Umbilical cord (tissue), 2 donors: ENCODE data around the gene AURKB. TPM values are rescaled to one million over a fixed set of nuclear protein-coding genes. Genes with fewer than 3 reads are reported as not detected.
"Not testable (repeated sequence)": the region's sequence is repeated elsewhere in the genome, so short reads cannot be mapped to it uniquely, and the experiment has no call there.

ENCODE experiments used
- DNase-seq: peaks from one replicate; pipeline ENCODE4 v3.0.0-alpha.2; 2015; ENCODE audit warnings: low spot score
- total RNA-seq: library from RNA; depleted of rRNA; stranded (reverse); fragments of >200 nt; gene quantifications from one replicate; pipeline ENCODE4 v1.2.3, GENCODE V29; 2014; ENCODE audit warnings: low replicate concordance; ENCODE audit not compliant: insufficient read depth

AURKB gene
- total RNA-seq: 6.7 TPM

GRCh38 chr17:8209907-8210760 is at the start of gene AURKB:
Gene AURKB (minus strand): TSS chr17:8210575. CDS start chr17:8210224, 351 bp downstream.
- peak; percentile 99 for DNase-seq

- DNase-seq: no peak
Observed at GRCh38 chr17:8257801-8258200, 47.4 kb upstream of the AURKB start.

DNA sequence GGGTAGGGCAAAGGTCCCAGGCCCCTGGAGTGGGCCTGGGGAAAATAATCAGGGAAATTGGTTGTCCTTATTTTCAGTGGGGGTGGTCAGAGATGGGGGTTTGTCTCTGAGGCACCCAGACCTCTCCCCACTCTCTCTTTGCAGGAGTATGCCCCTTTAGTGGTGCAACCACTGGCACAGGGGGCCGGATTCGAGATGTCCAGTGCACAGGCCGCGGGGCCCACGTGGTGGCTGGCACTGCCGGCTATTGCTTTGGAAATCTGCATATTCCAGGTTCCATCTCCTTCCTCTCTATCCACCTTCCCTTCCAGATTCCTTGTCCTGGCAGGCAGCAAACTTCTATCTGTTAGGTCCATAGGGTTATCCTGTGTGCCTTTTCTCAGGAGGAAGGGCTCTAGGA is 46.3 kb upstream of the AURKB start:
- DNase-seq: no peak

- DNase-seq: no peak
Observed at GRCh38 chr17:8256291-8256690, 45.9 kb upstream of the AURKB start.

GRCh38 chr17:8255499-8255898 is 45.1 kb upstream of the AURKB start:
- no peak for DNase-seq

- DNase-seq: no peak
Observed at GRCh38 chr17:8254881-8255280, 44.5 kb upstream of the AURKB start.

- DNase-seq: no peak
Observed at GRCh38 chr17:8253801-8254200, 43.4 kb upstream of the AURKB start.

DNA sequence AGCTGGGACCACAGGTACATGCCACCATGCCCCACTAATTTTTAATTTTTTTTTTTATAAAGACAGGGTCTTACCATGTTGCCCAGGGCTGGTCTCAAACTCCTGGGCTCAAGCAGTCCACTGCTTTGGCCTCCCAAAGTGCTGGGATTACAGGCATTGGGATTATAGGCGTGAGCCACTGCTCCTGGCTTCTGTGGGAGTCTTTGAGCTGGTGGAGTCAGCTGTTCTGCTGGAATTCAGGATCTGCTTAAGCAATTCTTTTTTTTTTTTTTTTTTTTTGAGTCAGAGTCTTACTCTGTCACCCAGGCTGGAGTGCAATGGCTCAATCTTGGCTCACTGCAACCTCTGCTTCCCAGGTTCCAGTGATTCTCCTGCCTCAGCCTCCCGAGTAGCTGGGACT is 41.0 kb upstream of the AURKB start:
- DNase-seq: not testable (repeated sequence)

GRCh38 chr17:8249621-8250500 is 39.5 kb upstream of the AURKB start:
- DNase-seq: no peak

- peak; percentile 95 for DNase-seq
Observed at GRCh38 chr17:8248751-8249607, 38.6 kb upstream of the AURKB start, which contains the start of gene PFAS. Gene PFAS (plus strand): TSS chr17:8249289. CDS start chr17:8253938, 4,649 bp downstream.

GRCh38 chr17:8244768-8245167 is 34.4 kb upstream of the AURKB start:
- no peak for DNase-seq

DNA sequence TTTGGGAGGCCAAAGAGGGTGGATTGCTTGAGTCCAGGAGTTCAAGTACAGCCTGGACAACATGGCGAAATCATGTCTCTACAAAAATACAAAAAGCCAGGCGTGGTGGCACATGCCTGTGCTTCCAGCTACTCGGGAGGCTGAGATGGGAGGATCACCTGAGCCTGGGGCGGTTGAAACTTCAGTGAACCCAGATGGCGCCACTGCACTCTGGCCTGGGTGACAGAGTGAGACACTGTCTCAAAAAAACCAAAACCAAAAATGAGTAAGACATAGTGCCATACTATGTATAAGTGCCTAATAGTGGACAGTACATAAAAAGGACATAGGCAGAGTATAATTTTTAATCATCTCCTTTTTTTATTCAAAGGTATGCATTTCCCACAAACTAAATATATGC is 33.5 kb upstream of the AURKB start:
- no peak for DNase-seq

DNA sequence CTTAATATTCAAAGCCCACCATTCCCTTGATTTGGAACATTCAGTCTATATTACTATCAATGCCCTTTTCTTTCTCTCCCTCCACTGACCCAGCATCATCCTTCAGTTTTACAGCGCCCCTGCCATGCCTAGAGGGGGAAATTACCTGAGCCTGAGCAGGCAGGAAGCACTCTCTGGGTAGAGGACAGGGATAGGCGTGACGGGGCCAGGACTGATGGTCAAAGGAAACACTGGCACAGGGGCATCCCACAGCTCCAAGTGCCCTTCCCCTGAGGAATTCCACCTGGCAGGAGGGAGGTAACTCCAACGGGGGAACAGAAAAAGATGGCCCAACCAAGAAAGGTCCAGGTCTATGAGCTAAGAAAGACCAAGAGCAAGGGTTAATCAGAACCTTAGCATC is 27.5 kb upstream of the AURKB start:
- DNase-seq: no peak

GRCh38 chr17:8237175-8237574 is 26.8 kb upstream of the AURKB start:
- DNase-seq: no peak

DNA sequence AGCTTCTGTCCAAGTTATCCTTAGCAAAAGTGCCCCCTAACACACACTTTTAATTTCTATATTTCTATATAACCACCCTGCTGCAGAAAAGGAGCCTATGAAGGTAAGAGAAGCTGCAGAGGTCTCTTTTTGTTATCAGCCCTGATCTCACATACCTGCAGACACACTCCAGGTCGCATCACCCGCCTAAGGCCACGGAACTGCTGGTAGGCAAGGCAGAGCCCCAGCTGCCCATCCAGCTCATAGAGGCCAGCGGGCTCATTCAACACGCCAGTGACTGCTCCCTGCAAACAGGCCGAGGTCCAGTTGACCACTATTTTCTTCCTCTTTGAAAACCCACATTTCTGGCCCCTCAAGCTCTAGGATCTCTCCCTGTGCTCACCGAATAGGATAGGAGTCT is 25.3 kb upstream of the AURKB start:
- no peak for DNase-seq

- DNase-seq: no peak
Observed at GRCh38 chr17:8234361-8235270, 24.2 kb upstream of the AURKB start.

DNA sequence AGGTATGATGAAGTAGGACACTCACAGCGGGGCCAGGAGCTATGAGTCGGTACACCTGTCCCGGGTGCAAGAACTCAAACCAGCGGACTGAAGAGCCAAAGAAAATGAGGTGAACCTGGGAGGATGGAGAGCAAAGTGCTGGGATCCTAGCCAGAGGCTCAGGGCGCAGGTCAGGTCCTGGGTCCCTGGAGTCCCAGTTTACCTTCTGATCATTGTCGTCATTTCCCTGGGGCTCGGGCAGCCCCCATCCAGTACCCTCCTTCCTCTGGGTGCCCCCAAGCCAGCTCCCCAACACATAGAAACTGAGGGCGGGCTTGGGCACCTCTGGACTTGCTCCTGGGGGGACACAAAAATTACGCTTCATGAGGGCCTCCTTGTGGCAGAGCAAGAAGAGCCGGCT is 21.3 kb upstream of the AURKB start:
- DNase-seq: no peak

DNA sequence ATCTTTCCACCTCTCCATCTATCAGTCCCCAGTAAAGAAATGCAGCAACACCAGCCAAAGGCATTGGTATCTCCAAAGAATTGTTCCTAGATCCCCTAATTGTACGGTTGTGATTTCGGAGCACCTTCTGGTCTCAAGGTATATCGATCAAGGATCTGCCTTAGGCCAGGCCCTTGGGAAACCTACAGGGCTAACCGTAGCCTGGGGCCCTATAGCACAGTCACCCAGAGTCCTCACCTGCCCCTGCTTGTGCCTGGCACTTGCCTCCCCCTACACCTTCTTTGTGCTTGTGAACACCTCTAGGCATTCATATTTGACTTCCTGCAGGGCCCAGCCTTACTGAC is 16.8 kb upstream of the AURKB start:
- DNase-seq: no peak

DNA sequence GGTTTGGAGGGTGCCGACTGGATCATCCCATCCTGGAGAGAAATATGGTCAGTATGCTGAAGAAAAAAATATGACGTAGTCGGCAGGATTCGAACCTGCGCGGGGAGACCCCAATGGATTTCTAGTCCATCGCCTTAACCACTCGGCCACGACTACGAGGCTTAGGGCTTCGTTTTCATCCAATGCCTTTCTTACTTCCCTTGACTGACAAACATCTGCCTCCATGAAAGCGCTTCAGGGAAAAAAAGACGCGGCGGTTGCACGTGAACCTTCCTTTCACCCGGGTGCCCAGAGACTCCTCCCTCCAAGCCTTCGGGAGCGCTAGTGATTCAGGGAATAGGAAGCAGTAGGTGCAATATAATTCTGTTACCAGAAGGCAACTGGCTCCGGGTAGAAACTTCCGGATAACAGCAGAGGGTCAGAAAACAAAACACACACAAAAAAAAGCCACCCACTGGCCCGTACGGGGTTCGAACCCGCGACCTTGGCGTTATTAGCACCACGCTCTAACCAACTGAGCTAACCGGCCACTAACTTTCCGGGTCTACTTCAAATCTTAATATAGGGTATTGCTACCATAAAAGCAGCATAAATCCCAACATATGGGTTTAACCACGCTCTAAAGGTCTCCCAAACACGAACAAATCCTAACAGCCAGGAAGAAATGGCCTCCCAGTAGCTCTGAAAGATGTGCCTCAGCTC is 16.3 kb upstream of the AURKB start:
- peak; percentile 96 for DNase-seq
